H9 (cell line): ENCODE data around the gene VSTM2L. TPM values are rescaled to one million over a fixed set of nuclear protein-coding genes. Genes with fewer than 3 reads are reported as not detected.

Experiments
- DNase-seq: peaks from one replicate; pipeline ENCODE4 v3.0.0-alpha.2; 2017
- H2AFZ ChIP-seq: one replicate; pipeline ENCODE4 v1.6.1; 2013; ENCODE audit warnings: mild to moderate bottlenecking, low read length, control low read depth, moderate library complexity
- H2AK5ac ChIP-seq: 2 replicates; pipeline ENCODE4 v1.6.1; 2013; ENCODE audit warnings: low read length, control low read depth, mixed read lengths; ENCODE audit not compliant: insufficient read length
- H2BK120ac ChIP-seq: one replicate; pipeline ENCODE4 v1.6.1; 2013; ENCODE audit warnings: low read depth, mild to moderate bottlenecking, low read length, control low read depth, inconsistent platforms; ENCODE audit not compliant: poor library complexity, severe bottlenecking
- H2BK12ac ChIP-seq: 2 replicates; pipeline ENCODE4 v1.6.1; 2013; ENCODE audit warnings: low read length, control low read depth, mixed read lengths, low read depth; ENCODE audit not compliant: insufficient read length
- H2BK15ac ChIP-seq: 2 replicates; pipeline ENCODE4 v1.6.1; 2013; ENCODE audit warnings: low read depth, low read length, control low read depth
- H2BK20ac ChIP-seq: one replicate; pipeline ENCODE4 v1.6.1; 2013; ENCODE audit warnings: low read depth, mild to moderate bottlenecking, low read length, control low read depth, inconsistent platforms; ENCODE audit not compliant: poor library complexity, severe bottlenecking
- H2BK5ac ChIP-seq: 2 replicates; pipeline ENCODE4 v1.6.1; 2013; ENCODE audit warnings: low read length, control low read depth, mixed read lengths; ENCODE audit not compliant: insufficient read length
- H3K14ac ChIP-seq: 2 replicates; pipeline ENCODE4 v1.6.1; 2013; ENCODE audit warnings: low read length, control low read depth; ENCODE audit not compliant: insufficient read depth
- H3K18ac ChIP-seq: 2 replicates; pipeline ENCODE4 v1.6.1; 2013; ENCODE audit warnings: low read depth, mild to moderate bottlenecking, mixed read lengths, low read length, control low read depth; ENCODE audit not compliant: insufficient read length
- H3K23ac ChIP-seq: 2 replicates; pipeline ENCODE4 v1.6.1; 2013; ENCODE audit warnings: low read length, control low read depth, mixed read lengths, low read depth; ENCODE audit not compliant: insufficient read length
- H3K23me2 ChIP-seq: 2 replicates; pipeline ENCODE4 v1.6.1; 2013; ENCODE audit warnings: low read depth, mild to moderate bottlenecking, mixed read lengths, low read length, control low read depth; ENCODE audit not compliant: insufficient read length, poor library complexity, severe bottlenecking
- H3K27ac ChIP-seq: 2 replicates; pipeline ENCODE4 v1.5.1; 2013; ENCODE audit warnings: low read length, control low read depth, mixed read lengths, low read depth; ENCODE audit not compliant: insufficient read length
- H3K27me3 ChIP-seq: 2 replicates; pipeline ENCODE4 v1.6.1; 2013; ENCODE audit warnings: low read length, control low read depth, inconsistent platforms; ENCODE audit not compliant: insufficient read depth
- H3K4ac ChIP-seq: 2 replicates; pipeline ENCODE4 v1.6.1; 2013; ENCODE audit warnings: low read depth, mild to moderate bottlenecking, control low read depth, inconsistent platforms, low read length, moderate library complexity
- H3K4me1 ChIP-seq: 2 replicates; pipeline ENCODE4 v1.6.1; 2013; ENCODE audit warnings: low read length, control low read depth, inconsistent platforms; ENCODE audit not compliant: insufficient read depth
- H3K4me2 ChIP-seq: 2 replicates; pipeline ENCODE4 v1.6.1; 2013; ENCODE audit warnings: low read length, control low read depth, mixed read lengths; ENCODE audit not compliant: insufficient read length, insufficient read depth
- H3K56ac ChIP-seq: 2 replicates; pipeline ENCODE4 v1.6.1; 2013; ENCODE audit warnings: low read depth, mild to moderate bottlenecking, mixed read lengths, low read length, control low read depth; ENCODE audit not compliant: insufficient read length
- H3K79me1 ChIP-seq: 2 replicates; pipeline ENCODE4 v1.6.1; 2013; ENCODE audit warnings: low read depth, mild to moderate bottlenecking, moderate library complexity, low read length, control low read depth, inconsistent platforms; ENCODE audit not compliant: insufficient read depth, poor library complexity, severe bottlenecking
- H3K79me2 ChIP-seq: 2 replicates; pipeline ENCODE4 v1.6.1; 2013; ENCODE audit warnings: low read length, control low read depth, inconsistent platforms; ENCODE audit not compliant: insufficient read depth
- H3K9ac ChIP-seq: 2 replicates; pipeline ENCODE4 v1.6.1; 2013; ENCODE audit warnings: low read length, control low read depth, mixed read lengths; ENCODE audit not compliant: insufficient read length; ENCODE audit errors: extremely low read depth
- H3K9me3 ChIP-seq: one replicate; pipeline ENCODE4 v1.6.1; 2013; ENCODE audit warnings: low read depth, low read length, inconsistent platforms; ENCODE audit not compliant: control insufficient read depth
- H3T11ph ChIP-seq: one replicate; pipeline ENCODE4 v1.6.1; 2013; ENCODE audit warnings: mild to moderate bottlenecking, low read length, control low read depth, inconsistent platforms
- H4K20me1 ChIP-seq: one replicate; pipeline ENCODE4 v1.6.1; 2013; ENCODE audit not compliant: control insufficient read depth, insufficient read length, insufficient read depth
- H4K5ac ChIP-seq: 2 replicates; pipeline ENCODE4 v1.6.1; 2013; ENCODE audit warnings: low read depth, mild to moderate bottlenecking, mixed read lengths, low read length, control low read depth; ENCODE audit not compliant: insufficient read length
- H4K8ac ChIP-seq: replicated peaks from 2 replicates; pipeline ENCODE4 v1.6.1; 2013; ENCODE audit warnings: low read length, control low read depth, mixed read lengths, low read depth; ENCODE audit not compliant: insufficient read length
- H4K91ac ChIP-seq: 2 replicates; pipeline ENCODE4 v1.6.1; 2013; ENCODE audit warnings: low read depth, mild to moderate bottlenecking, moderate library complexity, mixed read lengths, low read length, control low read depth; ENCODE audit not compliant: insufficient read length
- H3K27ac Mint-ChIP-seq, 3 experiments: 2 replicates in 2 of 3; 3 replicates in 1 of 3; pipeline ENCODE4 v1.8.0; 2020 to 2021; ENCODE audit warnings: mixed read lengths in 3 of 3, mild to moderate bottlenecking in 1 of 3, moderate library complexity in 1 of 3
- H3K27me3 Mint-ChIP-seq: 2 replicates; pipeline ENCODE4 v1.8.0; 2021; ENCODE audit warnings: low read depth, mild to moderate bottlenecking, moderate library complexity, mixed read lengths
- H3K36me3 Mint-ChIP-seq, 3 experiments: 2 replicates in 2 of 3; 3 replicates in 1 of 3; pipeline ENCODE4 v1.8.0; 2020 to 2021; ENCODE audit warnings: low read depth in 3 of 3, mixed read lengths in 3 of 3; ENCODE audit not compliant: insufficient read depth in 1 of 3
- H3K4me1 Mint-ChIP-seq, 2 experiments: 2 replicates each; pipeline ENCODE4 v1.8.0; 2020; ENCODE audit warnings: mixed read lengths in 2 of 2
- H3K4me3 Mint-ChIP-seq, 2 experiments: 2 replicates in 1 of 2; 3 replicates in 1 of 2; pipeline ENCODE4 v1.8.0; 2020 to 2021; ENCODE audit warnings: mild to moderate bottlenecking in 2 of 2, mixed read lengths in 2 of 2, moderate library complexity in 1 of 2
- H3K9me3 Mint-ChIP-seq, 2 experiments: 2 replicates in 1 of 2; 3 replicates in 1 of 2; pipeline ENCODE4 v1.8.0; 2020; ENCODE audit warnings: mild to moderate bottlenecking in 2 of 2, mixed read lengths in 2 of 2, moderate library complexity in 1 of 2
- CTCF ChIP-seq: fragments of 200-600 bp; sonication (generic); conservative IDR thresholded peaks from 3 replicates; pipeline ENCODE4 v1.8.0; 2021; ENCODE audit warnings: antibody characterized with exemption, mild to moderate bottlenecking
- WGBS: extraction: QIAGEN DNeasy Blood & Tissue Kit; methylation state at CpG from one replicate; pipeline ENCODE4 v1.1.7; 2013; ENCODE audit warnings: missing lambda C conversion rate, low lambda C conversion rate, mixed read lengths; ENCODE audit not compliant: insufficient read length; ENCODE audit errors: extremely low coverage; 5-methylcytosine and 5-hydroxymethylcytosine counted together
- total RNA-seq: library from RNA; stranded (reverse); gene quantifications from 2 replicates; pipeline ENCODE4 v1.2.1, GENCODE V29; 2021

Gene VSTM2L
- total RNA-seq, 1 experiment from 2014 or later: 2.1 TPM

DNA sequence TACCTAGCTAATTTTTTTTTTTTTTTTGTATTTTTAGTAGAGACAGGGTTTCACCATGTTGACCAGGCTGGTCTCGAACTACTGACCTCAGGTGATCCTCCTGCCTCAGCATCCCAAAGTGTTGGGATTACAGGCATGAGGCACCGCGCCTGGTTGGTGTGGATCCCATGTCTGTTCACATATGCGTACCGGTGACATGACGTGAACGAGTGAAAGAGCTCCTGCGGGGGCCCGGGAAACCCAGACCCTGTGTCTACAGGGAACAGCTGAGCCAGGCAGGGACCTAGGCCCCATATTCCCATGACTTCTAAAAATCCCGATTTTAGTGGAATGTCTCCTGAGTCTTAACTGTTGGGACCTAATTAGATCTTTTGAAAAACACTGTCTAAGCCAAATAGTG, 33.1 kb downstream of the VSTM2L start:
- H4K20me1 ChIP-seq: no peaks in the 10 kb centered on the region
- peaks cover 2% of the 10 kb centered on the region; the same call in 1 of the 2 replicates for H3K4me1 ChIP-seq
- Mint-ChIP-seq H3K9me3 (no peaks in the 10 kb centered on the region), H3K4me1 (peaks cover 22 to 42% of the 10 kb centered on the region in 2 experiments), H3K27ac (no peak overlapping the region; a peak in 1 of 7 replicates), H3K4me3 (no peak overlapping the region), H3K27me3 (no peaks in the 10 kb centered on the region; the same call in none of the 2 replicates), H3K36me3 (no peaks in the 10 kb centered on the region)
- no peak overlapping the region for H3K18ac ChIP-seq
- no peaks in the 10 kb centered on the region for H3K79me2 ChIP-seq
- H2AFZ ChIP-seq: no peak overlapping the region
- no peak for TF ChIP-seq CTCF
- H3K4ac ChIP-seq: no peak overlapping the region
- no peaks in the 10 kb centered on the region for H3K9me3 ChIP-seq
- H3K4me2 ChIP-seq: no peak overlapping the region
- H3K23ac ChIP-seq: no peak overlapping the region
- no peak overlapping the region for H2BK12ac ChIP-seq
- H4K91ac ChIP-seq: no peak overlapping the region
- DNase-seq: no peak
- no peak overlapping the region for H4K5ac ChIP-seq
- H3T11ph ChIP-seq: no peak overlapping the region
- no peak overlapping the region for H3K9ac ChIP-seq
- H2AK5ac ChIP-seq: no peak overlapping the region
- no peak overlapping the region for H3K56ac ChIP-seq
- H3K23me2 ChIP-seq: no peaks in the 10 kb centered on the region
- no peak overlapping the region for H3K14ac ChIP-seq
- no peak overlapping the region for H4K8ac ChIP-seq
- H2BK15ac ChIP-seq: no peak overlapping the region
- H3K27ac ChIP-seq: no peak overlapping the region
- H3K27me3 ChIP-seq: no peaks in the 10 kb centered on the region
- H2BK5ac ChIP-seq: no peak overlapping the region
- H2BK20ac ChIP-seq: no peak overlapping the region
- WGBS: no CpG with 5 or more reads among the region's 10 CpGs
- H3K79me1 ChIP-seq: no peaks in the 10 kb centered on the region
- H2BK120ac ChIP-seq: no peak overlapping the region
